GM19193 (cell line): ENCODE measurements around the gene TBC1D19.

Experiments used
- POLR2A ChIP-seq: IDR thresholded peaks from 4 replicates; pipeline ENCODE4 v1.6.1; 2011; ENCODE audit not compliant: insufficient read depth, insufficient read length; ENCODE audit errors: extremely low read depth

The TBC1D19 gene

GRCh38 chr4:26802790-26803189 is 218.9 kb downstream of the TBC1D19 start:
- no peak for TF ChIP-seq POLR2A

DNA sequence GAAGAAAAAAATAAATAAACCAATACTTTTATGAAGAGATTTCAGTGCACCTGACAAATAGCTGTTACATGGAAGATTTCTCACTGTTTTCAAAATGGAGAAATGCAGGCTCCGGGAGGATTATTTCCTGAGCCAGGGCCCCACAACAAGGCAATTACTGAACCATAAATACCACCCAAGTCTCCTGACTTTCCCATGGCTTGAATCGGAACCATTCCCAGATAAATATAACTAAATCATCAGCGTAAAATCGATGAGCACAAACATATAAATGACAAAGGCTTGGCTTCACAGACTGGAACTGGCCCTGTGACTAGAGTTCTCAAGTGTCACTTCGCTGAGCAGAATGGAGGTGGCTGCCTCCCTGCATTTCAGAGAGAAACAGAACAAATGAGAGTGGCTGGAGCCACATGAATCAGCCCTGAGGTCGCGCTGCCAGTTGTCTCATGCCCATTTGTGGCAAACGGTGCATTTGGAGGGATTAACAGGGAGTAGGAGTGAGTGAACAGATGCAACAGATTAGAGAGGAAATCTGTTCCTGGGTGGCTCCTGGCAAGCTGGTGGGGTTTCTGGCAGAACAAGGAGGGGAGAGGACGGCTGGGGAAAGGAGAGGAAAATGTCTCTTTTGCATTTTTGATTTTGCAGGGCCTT is 219.5 kb downstream of the TBC1D19 start:
- no peak for TF ChIP-seq POLR2A

- no peak for TF ChIP-seq POLR2A
Measured at GRCh38 chr4:26804451-26804850, 220.6 kb downstream of the TBC1D19 start.

- TF ChIP-seq POLR2A = no peak
Measured at GRCh38 chr4:26804925-26805324, 221.0 kb downstream of the TBC1D19 start.
